IMR-90 (cell line): ENCODE results near the gene PKP4. TPM values are rescaled to one million over a fixed set of nuclear protein-coding genes. Genes with fewer than 3 reads are reported as not detected.

Source experiments
- ATAC-seq: fragments of 200-7000 bp; cut with Tn5 transposase; 2 replicates; pipeline ENCODE4 v1.9.1; 2020; ENCODE audit warnings: low read depth, mild to moderate bottlenecking, moderate library complexity
- BruUV-seq: library from RNA; stranded (reverse); fragments of 400-500 nt; replicated peaks from 2 replicates; lab custom pipeline; 2021; lab: Mats Ljungman, UMichigan
- CTCF ChIA-PET: fragments of 300-600 bp; formaldehyde crosslinking; extraction: SDS; loops from one replicate; lab custom pipeline; 2021; ENCODE audit warnings: antibody characterized with exemption; lab: Yijun Ruan, JAX
- POLR2A ChIA-PET: fragments of 300-600 bp; sonication (Branson Sonifier 250); formaldehyde crosslinking; loops from one replicate; lab custom pipeline; 2022; ENCODE audit warnings: antibody characterized with exemption; ENCODE audit not compliant: unreplicated experiment; lab: Charles Lee
- DNase-seq: peaks from one replicate; pipeline ENCODE4 v3.0.0; 2013
- H2AFZ ChIP-seq: replicated peaks from 2 replicates; pipeline ENCODE3; 2013; ENCODE audit warnings: low read length, mild to moderate bottlenecking; ENCODE audit not compliant: poor library complexity
- H2AK5ac ChIP-seq: 2 replicates; pipeline ENCODE4 v1.6.1; 2013; ENCODE audit warnings: low read depth, low read length, inconsistent platforms
- H2AK9ac ChIP-seq: replicated peaks from 2 replicates; pipeline ENCODE3; 2013; ENCODE audit warnings: mild to moderate bottlenecking, low read depth, low read length, moderate library complexity; ENCODE audit not compliant: poor library complexity
- H2BK120ac ChIP-seq: 2 replicates; pipeline ENCODE4 v1.6.1; 2013; ENCODE audit warnings: low read depth, low read length, inconsistent platforms
- H2BK15ac ChIP-seq: 3 replicates; pipeline ENCODE4 v1.6.1; 2013; ENCODE audit warnings: low read depth, low read length, inconsistent platforms
- H2BK20ac ChIP-seq: 2 replicates; pipeline ENCODE4 v1.6.1; 2013; ENCODE audit warnings: low read depth, mild to moderate bottlenecking, inconsistent platforms, low read length, moderate library complexity
- H2BK5ac ChIP-seq: 2 replicates; pipeline ENCODE4 v1.6.1; 2013; ENCODE audit warnings: mild to moderate bottlenecking, low read depth, low read length, inconsistent platforms; ENCODE audit not compliant: poor library complexity, severe bottlenecking
- H3K14ac ChIP-seq: replicated peaks from 2 replicates; pipeline ENCODE4 v1.6.1; 2013; ENCODE audit warnings: low read depth, low read length, inconsistent platforms
- H3K18ac ChIP-seq: 2 replicates; pipeline ENCODE4 v1.6.1; 2013; ENCODE audit warnings: low read depth, low read length, control low read depth
- H3K23ac ChIP-seq: 2 replicates; pipeline ENCODE4 v1.6.1; 2013; ENCODE audit warnings: low read depth, low read length, inconsistent platforms
- H3K27ac ChIP-seq: 2 replicates; pipeline ENCODE4 v1.5.1; 2013; ENCODE audit warnings: mild to moderate bottlenecking, control low read depth, low read length; ENCODE audit not compliant: insufficient read depth
- H3K27me3 ChIP-seq: 2 replicates; pipeline ENCODE4 v1.6.1; 2013; ENCODE audit warnings: low read length; ENCODE audit not compliant: control insufficient read depth, insufficient read depth
- H3K36me3 ChIP-seq: 2 replicates; pipeline ENCODE4 v1.6.1; 2013; ENCODE audit warnings: low read length, mixed read lengths; ENCODE audit not compliant: control insufficient read depth, insufficient read depth
- H3K4ac ChIP-seq: 2 replicates; pipeline ENCODE4 v1.6.1; 2013; ENCODE audit warnings: low read depth, low read length, inconsistent platforms
- H3K4me1 ChIP-seq: 2 replicates; pipeline ENCODE4 v1.6.1; 2013; ENCODE audit warnings: low read length, mixed read lengths; ENCODE audit not compliant: control insufficient read depth, insufficient read depth
- H3K4me2 ChIP-seq: 2 replicates; pipeline ENCODE4 v1.6.1; 2013; ENCODE audit warnings: low read depth, mild to moderate bottlenecking, control low read depth, low read length, moderate library complexity
- H3K4me3 ChIP-seq: 2 replicates; pipeline ENCODE4 v1.5.1; 2013; ENCODE audit warnings: low read depth, mild to moderate bottlenecking, control low read depth, low read length, moderate library complexity; ENCODE audit not compliant: insufficient read depth
- H3K56ac ChIP-seq: 2 replicates; pipeline ENCODE4 v1.6.1; 2013; ENCODE audit warnings: low read length, inconsistent platforms; ENCODE audit not compliant: insufficient read depth; ENCODE audit errors: extremely low read depth
- H3K79me1 ChIP-seq, 2 experiments: 2 replicates each; pipeline ENCODE4 v1.6.1; 2013; ENCODE audit warnings: low read length in 2 of 2, inconsistent platforms in 1 of 2, low read depth in 1 of 2
- H3K9ac ChIP-seq: 2 replicates; pipeline ENCODE4 v1.6.1; 2013; ENCODE audit warnings: low read depth, low read length, control low read depth
- H3K9me1 ChIP-seq: 2 replicates; pipeline ENCODE4 v1.6.1; 2013; ENCODE audit warnings: low read length, inconsistent platforms; ENCODE audit not compliant: insufficient read depth
- H3K9me3 ChIP-seq: 2 replicates; pipeline ENCODE4 v1.6.1; 2013; ENCODE audit warnings: low read length; ENCODE audit not compliant: control insufficient read depth, insufficient read depth
- H4K20me1 ChIP-seq: 2 replicates; pipeline ENCODE4 v1.6.1; 2013; ENCODE audit warnings: low read length, inconsistent platforms; ENCODE audit not compliant: insufficient read depth
- H4K5ac ChIP-seq: 2 replicates; pipeline ENCODE4 v1.6.1; 2013; ENCODE audit warnings: mild to moderate bottlenecking, low read depth, low read length, control low read depth
- H4K8ac ChIP-seq, 2 experiments: 2 replicates each; pipeline ENCODE4 v1.6.1; 2013; ENCODE audit warnings: low read depth in 2 of 2, low read length in 2 of 2, control low read depth in 1 of 2, inconsistent platforms in 1 of 2
- H4K91ac ChIP-seq: 2 replicates; pipeline ENCODE4 v1.6.1; 2013; ENCODE audit warnings: low read depth, low read length, inconsistent platforms; ENCODE audit not compliant: insufficient read depth
- NFE2L2 ChIP-seq: fragments of 150-350 bp; IDR thresholded peaks from 2 replicates; pipeline ENCODE4 v1.6.1; 2016; ENCODE audit warnings: low read depth, mild to moderate bottlenecking, low read length
- RAD21 ChIP-seq: IDR thresholded peaks from 2 replicates; pipeline ENCODE4 v1.6.1; 2012; ENCODE audit warnings: low read length, improper control_type of control experiment
- RCOR1 ChIP-seq: IDR thresholded peaks from 2 replicates; pipeline ENCODE4 v1.6.1; 2012; ENCODE audit warnings: mild to moderate bottlenecking, low read length, improper control_type of control experiment; ENCODE audit not compliant: insufficient replicate concordance
- SMC3 ChIP-seq: fragments of 150-350 bp; IDR thresholded peaks from 2 replicates; pipeline ENCODE4 v1.6.1; 2016; ENCODE audit warnings: low read depth, mild to moderate bottlenecking, antibody characterized with exemption, low read length, moderate library complexity
- WGBS, 2 experiments: methylation state at CpG; one replicate each; pipeline versions ENCODE4 v1.1.5 to v1.1.7; 2013; ENCODE audit warnings: missing lambda C conversion rate in 2 of 2; ENCODE audit not compliant: insufficient read length in 1 of 2; ENCODE audit errors: extremely low coverage in 2 of 2; 5-methylcytosine and 5-hydroxymethylcytosine counted together
- dilution Hi-C: fragments of 300-500 bp; cut with HindIII; formaldehyde crosslinking; loops from one replicate; pipeline ENCODE4 v1.14.3; 2018; ENCODE audit warnings: low sequenced_read_pairs; ENCODE audit not compliant: unreplicated experiment
- in situ Hi-C: fragments of 300-500 bp; cut with MboI; formaldehyde crosslinking; loops from 3 replicates; pipeline ENCODE4 v1.14.3; 2019; ENCODE audit warnings: low sequenced_read_pairs, inconsistent platforms, mixed read lengths
- intact Hi-C: fragments of 100-400 bp; cut with micrococcal nuclease; formaldehyde crosslinking; loops from 2 replicates; pipeline ENCODE4 v1.10.0; 2022
- polyA plus RNA-seq, 3 experiments: library from polyadenylated mRNA; depleted of rRNA; stranded (reverse); fragments of >200 nt; gene quantifications; 2 replicates each; pipeline ENCODE4 v1.2.3, GENCODE V29; 2012; ENCODE audit warnings: low replicate concordance in 1 of 3
- total RNA-seq: library from RNA; depleted of rRNA; stranded (reverse); fragments of >200 nt; gene quantifications from 2 replicates; pipeline ENCODE4 v1.2.3, GENCODE V29; 2012
- TF ChIP-seq, protein P1 (sequence below): fragments of 150-350 bp; IDR thresholded peaks from 2 replicates; pipeline ENCODE4 v1.6.1; 2017; ENCODE audit warnings: mild to moderate bottlenecking, antibody characterized with exemption, low read length, low read depth

PKP4 gene
- total and polyA plus RNA-seq, 2 of the 4 experiments (the other 2 are of a cell fraction), result 20.1 to 37.8 TPM

DNA sequence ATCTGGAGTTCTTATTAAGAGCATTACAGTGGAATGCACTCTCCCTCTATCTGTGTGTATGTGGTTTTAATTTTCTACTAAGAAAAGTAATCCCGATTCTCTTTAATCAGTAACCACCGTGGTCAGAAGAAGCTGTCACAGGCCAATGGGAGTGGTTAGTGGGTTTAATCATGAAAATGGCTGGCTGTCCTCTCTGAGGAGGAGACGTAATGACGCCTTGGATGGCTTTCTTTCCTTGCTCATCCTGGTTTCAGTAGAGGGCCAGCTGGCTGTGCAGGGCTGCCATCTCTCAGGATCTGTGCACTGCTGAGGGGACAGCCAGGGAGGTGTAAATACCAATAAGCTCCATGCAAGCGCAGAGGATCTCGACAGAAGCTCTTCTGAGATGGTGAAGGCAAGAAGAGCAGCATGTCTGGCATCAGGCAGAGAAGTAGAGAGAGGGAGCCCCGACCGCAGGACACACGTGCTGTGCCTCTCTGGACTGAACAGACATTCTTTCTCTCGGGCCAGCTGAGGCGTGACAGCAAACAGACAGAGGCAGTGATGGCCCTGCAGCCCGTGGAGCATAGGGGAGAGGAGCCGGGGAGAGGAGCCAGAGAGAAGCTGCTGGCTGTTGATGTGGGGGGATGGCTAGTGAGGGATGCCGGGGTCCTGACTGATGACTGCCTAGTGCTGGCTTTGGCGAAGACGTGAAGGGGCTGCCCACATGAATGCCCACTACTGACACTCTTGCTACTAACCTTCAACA is 273.3 kb downstream of the PKP4 start (continued):
- TF ChIP-seq, protein P1, sequence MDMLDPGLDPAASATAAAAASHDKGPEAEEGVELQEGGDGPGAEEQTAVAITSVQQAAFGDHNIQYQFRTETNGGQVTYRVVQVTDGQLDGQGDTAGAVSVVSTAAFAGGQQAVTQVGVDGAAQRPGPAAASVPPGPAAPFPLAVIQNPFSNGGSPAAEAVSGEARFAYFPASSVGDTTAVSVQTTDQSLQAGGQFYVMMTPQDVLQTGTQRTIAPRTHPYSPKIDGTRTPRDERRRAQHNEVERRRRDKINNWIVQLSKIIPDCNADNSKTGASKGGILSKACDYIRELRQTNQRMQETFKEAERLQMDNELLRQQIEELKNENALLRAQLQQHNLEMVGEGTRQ, result no peak

DNA sequence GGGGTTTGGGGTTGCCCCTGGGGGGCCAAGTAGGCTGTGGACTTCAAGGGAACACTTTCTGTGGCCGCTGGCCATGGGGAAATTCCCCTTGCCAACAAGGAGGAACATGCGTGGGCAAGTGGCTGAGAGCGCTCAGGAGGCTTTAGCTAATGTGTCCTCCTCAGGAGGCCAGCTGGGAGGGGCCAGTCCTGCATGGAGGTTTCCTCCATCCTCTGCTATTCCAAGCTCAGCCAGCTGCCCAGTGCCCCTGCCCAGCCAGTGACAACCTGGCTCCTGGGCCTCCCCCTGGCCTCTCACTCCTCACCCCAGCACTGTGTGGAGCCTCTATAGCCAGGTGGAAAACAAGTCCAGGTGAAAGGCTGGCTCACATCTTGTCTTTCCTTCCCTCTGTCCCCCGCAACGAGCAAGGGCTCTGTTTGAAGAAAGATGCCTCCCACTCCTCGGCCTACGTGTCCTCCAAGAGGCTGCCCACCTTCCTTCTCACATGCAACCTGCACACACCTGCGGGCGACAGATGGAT is 273.9 kb downstream of the PKP4 start:
- intact Hi-C loops, result loop anchor here (10.0 kb wide), 1 partner anchor 186 kb away; no protein-coding TSS in a partner anchor
- H2BK5ac ChIP-seq, result no peak overlapping the region
- H3K4me2 ChIP-seq, result no peak overlapping the region
- no peak for DNase-seq
- no peak overlapping the region for H4K8ac ChIP-seq
- peaks cover 31% of the 10 kb centered on the region for H3K27me3 ChIP-seq
- H2BK120ac ChIP-seq, result no peak overlapping the region
- no peaks in the 10 kb centered on the region for H3K4me1 ChIP-seq
- H2AK9ac ChIP-seq, result no peak overlapping the region
- BruUV-seq, result no TSS peak
- no peaks in the 10 kb centered on the region for H3K9me1 ChIP-seq
- ChIA-PET CTCF (no interaction called here), POLR2A (interaction anchor here (0.7 kb wide), 1 partner anchor 7 kb away, joined by 3 read pairs; no protein-coding TSS in a partner anchor)
- H3K79me1 ChIP-seq, result no peaks in the 10 kb centered on the region
- no peak overlapping the region for H2AK5ac ChIP-seq
- in situ Hi-C loops, result no loop called here
- no peak overlapping the region for H2BK15ac ChIP-seq
- H3K23ac ChIP-seq, result no peak overlapping the region
- H4K20me1 ChIP-seq, result no peaks in the 10 kb centered on the region
- no peak overlapping the region for H3K56ac ChIP-seq
- dilution Hi-C loops, result no loop called here
- TF ChIP-seq NFE2L2, result no peak
- no peak for TF ChIP-seq RAD21
- TF ChIP-seq, protein P1, result no peak
- TF ChIP-seq SMC3, result no peak
- TF ChIP-seq RCOR1, result no peak
- no peak overlapping the region for H3K9ac ChIP-seq
- no peak overlapping the region for H3K4me3 ChIP-seq
- no CpG with 5 or more reads among the region's 9 CpGs for WGBS, 2 experiments
- no peak overlapping the region for H4K5ac ChIP-seq
- no peak overlapping the region for H2BK20ac ChIP-seq
- no peaks in the 10 kb centered on the region for H3K36me3 ChIP-seq
- no peak overlapping the region for H3K27ac ChIP-seq
- H4K91ac ChIP-seq, result no peak overlapping the region
- no peak for ATAC-seq
- H2AFZ ChIP-seq, result no peak overlapping the region
- no peak overlapping the region for H3K14ac ChIP-seq
- no peaks in the 10 kb centered on the region for H3K9me3 ChIP-seq
- no peak overlapping the region for H3K18ac ChIP-seq
- no peak overlapping the region for H3K4ac ChIP-seq
